Mesothelial cell of epicardium (in vitro differentiated cells): ENCODE results near the gene CHMP1B. TPM values are rescaled to one million over a fixed set of nuclear protein-coding genes. Genes with fewer than 3 reads are reported as not detected.
A peak's percentile ranks its signal among the peaks of the same experiment; 100 is the strongest.

Experiments used
- DNase-seq, 2 experiments: peaks; one replicate each; pipeline ENCODE4 v3.0.0; 2021; ENCODE audit warnings: low spot score in 2 of 2; ENCODE audit not compliant: unreplicated experiment in 2 of 2
- H3K27ac Mint-ChIP-seq: 2 replicates; pipeline ENCODE4 v1.8.0; 2021; ENCODE audit warnings: mixed read lengths
- H3K27me3 Mint-ChIP-seq: 2 replicates; pipeline ENCODE4 v1.8.0; 2021; ENCODE audit warnings: low read depth, mixed read lengths
- H3K36me3 Mint-ChIP-seq: 2 replicates; pipeline ENCODE4 v1.8.0; 2021; ENCODE audit warnings: mixed read lengths
- H3K4me1 Mint-ChIP-seq: 2 replicates; pipeline ENCODE4 v1.8.0; 2021; ENCODE audit warnings: mixed read lengths
- H3K4me3 Mint-ChIP-seq: 2 replicates; pipeline ENCODE4 v1.8.0; 2021; ENCODE audit warnings: mild to moderate bottlenecking, moderate library complexity, mixed read lengths
- H3K9me3 Mint-ChIP-seq: 2 replicates; pipeline ENCODE4 v1.8.0; 2021; ENCODE audit warnings: mixed read lengths
- total RNA-seq: library from RNA; stranded (reverse); gene quantifications from 3 replicates; pipeline ENCODE4 v1.2.1, GENCODE V29; 2021
- TF ChIP-seq, protein P1 (sequence below): fragments of 200-600 bp; sonication (generic); IDR thresholded peaks from one replicate; pipeline ENCODE4 v1.5.0; 2021; ENCODE audit warnings: antibody characterized with exemption; ENCODE audit not compliant: unreplicated experiment

The CHMP1B gene
- total RNA-seq, 1 donor from 2014 or later: 43.7 TPM

- DNase-seq: no peak
- no peak overlapping the region for H3K4me3 Mint-ChIP-seq
- H3K36me3 Mint-ChIP-seq: no peaks in the 10 kb centered on the region
- H3K27ac Mint-ChIP-seq: no peak overlapping the region
- no peaks in the 10 kb centered on the region for H3K9me3 Mint-ChIP-seq
- TF ChIP-seq, protein P1, sequence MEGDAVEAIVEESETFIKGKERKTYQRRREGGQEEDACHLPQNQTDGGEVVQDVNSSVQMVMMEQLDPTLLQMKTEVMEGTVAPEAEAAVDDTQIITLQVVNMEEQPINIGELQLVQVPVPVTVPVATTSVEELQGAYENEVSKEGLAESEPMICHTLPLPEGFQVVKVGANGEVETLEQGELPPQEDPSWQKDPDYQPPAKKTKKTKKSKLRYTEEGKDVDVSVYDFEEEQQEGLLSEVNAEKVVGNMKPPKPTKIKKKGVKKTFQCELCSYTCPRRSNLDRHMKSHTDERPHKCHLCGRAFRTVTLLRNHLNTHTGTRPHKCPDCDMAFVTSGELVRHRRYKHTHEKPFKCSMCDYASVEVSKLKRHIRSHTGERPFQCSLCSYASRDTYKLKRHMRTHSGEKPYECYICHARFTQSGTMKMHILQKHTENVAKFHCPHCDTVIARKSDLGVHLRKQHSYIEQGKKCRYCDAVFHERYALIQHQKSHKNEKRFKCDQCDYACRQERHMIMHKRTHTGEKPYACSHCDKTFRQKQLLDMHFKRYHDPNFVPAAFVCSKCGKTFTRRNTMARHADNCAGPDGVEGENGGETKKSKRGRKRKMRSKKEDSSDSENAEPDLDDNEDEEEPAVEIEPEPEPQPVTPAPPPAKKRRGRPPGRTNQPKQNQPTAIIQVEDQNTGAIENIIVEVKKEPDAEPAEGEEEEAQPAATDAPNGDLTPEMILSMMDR: no peak
- peaks cover 3% of the 10 kb centered on the region for H3K4me1 Mint-ChIP-seq
- no peaks in the 10 kb centered on the region for H3K27me3 Mint-ChIP-seq
These were observed 27.7 kb upstream of the CHMP1B start for GRCh38 chr18:11823545-11823944.

GRCh38 chr18:11826836-11827235 is 24.4 kb upstream of the CHMP1B start:
- Mint-ChIP-seq H3K9me3 (no peaks in the 10 kb centered on the region), H3K27me3 (no peaks in the 10 kb centered on the region), H3K4me1 (peaks cover 12% of the 10 kb centered on the region), H3K36me3 (no peaks in the 10 kb centered on the region), H3K27ac (no peak overlapping the region), H3K4me3 (no peak overlapping the region)
- TF ChIP-seq, protein P1: no peak
- no peak for DNase-seq

DNA sequence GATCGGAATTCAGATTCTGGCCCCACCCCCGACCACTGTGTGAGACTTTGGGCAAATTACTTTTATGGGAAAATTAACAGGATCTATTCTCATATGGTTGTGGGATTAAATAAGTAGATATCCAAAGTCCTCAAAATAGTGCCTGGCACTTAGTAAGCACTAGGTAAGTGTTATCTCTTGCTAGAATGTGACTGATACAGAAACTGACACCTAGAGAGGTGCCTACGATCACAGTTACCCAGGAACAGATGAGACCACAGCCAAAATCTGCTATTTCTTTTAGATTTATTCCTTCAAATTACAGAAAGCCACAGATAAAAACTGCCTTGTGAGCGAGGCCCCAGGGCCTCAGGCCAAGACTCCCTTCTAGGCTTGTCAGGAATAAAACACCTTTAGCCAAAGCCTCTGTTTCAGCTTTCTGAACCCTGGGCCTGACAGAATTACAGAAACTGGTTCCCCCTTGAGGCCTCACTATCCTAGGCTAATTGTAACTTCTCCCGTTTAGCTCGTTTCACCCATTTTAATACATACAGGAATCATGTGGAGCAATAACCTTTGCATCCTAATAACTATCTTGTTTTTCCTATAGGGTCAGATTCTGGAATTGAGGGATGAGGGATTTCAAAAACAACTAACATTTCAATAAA is 22.3 kb upstream of the CHMP1B start:
- H3K4me3 Mint-ChIP-seq: no peak overlapping the region
- H3K27ac Mint-ChIP-seq: peak overlapping the region; percentile 5
- H3K9me3 Mint-ChIP-seq: no peaks in the 10 kb centered on the region
- H3K36me3 Mint-ChIP-seq: no peaks in the 10 kb centered on the region
- H3K27me3 Mint-ChIP-seq: no peaks in the 10 kb centered on the region
- no peak for DNase-seq
- TF ChIP-seq, protein P1: no peak
- H3K4me1 Mint-ChIP-seq: peaks cover 9% of the 10 kb centered on the region

DNA sequence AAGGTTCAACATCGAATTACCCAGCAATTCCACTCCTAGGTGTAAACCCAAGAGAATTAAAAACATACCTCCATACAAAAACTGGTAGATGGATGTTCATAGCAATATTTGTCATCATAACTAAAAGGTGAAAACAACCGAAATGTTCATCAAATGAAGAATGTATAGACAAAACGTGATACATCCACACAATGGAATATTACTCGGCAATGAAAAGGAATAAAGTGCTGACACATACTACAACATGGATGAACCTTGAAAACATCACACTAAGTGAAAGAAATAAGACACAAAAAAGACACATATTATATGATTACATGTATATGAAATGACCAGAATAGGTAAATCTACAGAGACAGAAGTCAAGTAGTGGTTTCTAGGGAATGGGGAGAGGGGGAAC is 20.6 kb upstream of the CHMP1B start:
- H3K4me3 Mint-ChIP-seq: no peak overlapping the region
- TF ChIP-seq, protein P1: no peak
- H3K27me3 Mint-ChIP-seq: no peaks in the 10 kb centered on the region
- no peaks in the 10 kb centered on the region for H3K9me3 Mint-ChIP-seq
- DNase-seq: no peak
- H3K36me3 Mint-ChIP-seq: no peaks in the 10 kb centered on the region
- no peak overlapping the region for H3K27ac Mint-ChIP-seq
- peaks cover 9% of the 10 kb centered on the region for H3K4me1 Mint-ChIP-seq

DNA sequence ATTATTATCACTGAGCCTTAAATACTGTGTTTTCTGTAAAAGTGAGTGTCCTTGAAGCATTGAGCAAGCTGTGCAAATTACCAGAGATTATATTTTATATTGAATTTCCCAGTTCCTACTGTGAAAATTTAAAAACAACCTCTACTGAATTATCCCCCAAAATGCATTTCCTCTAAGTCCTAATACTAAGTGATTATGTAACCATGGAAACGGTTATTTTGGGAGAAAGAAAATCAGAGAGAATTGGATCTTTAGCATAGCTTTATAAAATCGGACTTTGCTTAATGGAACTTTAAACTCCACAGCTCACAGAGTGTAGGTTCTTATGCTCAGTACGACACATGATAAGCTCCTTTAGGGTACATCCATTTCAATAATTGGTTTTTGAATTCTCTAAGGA is 19.3 kb upstream of the CHMP1B start:
- no peak overlapping the region for H3K4me3 Mint-ChIP-seq
- no peak overlapping the region for H3K27ac Mint-ChIP-seq
- no peaks in the 10 kb centered on the region for H3K27me3 Mint-ChIP-seq
- no peaks in the 10 kb centered on the region for H3K36me3 Mint-ChIP-seq
- no peak for DNase-seq
- TF ChIP-seq, protein P1: no peak
- H3K4me1 Mint-ChIP-seq: peaks cover 9% of the 10 kb centered on the region
- H3K9me3 Mint-ChIP-seq: no peaks in the 10 kb centered on the region

GRCh38 chr18:11834772-11835171 is 16.4 kb upstream of the CHMP1B start:
- Mint-ChIP-seq H3K4me3 (no peak overlapping the region), H3K4me1 (no peaks in the 10 kb centered on the region), H3K27ac (no peak overlapping the region), H3K9me3 (no peaks in the 10 kb centered on the region), H3K36me3 (no peaks in the 10 kb centered on the region), H3K27me3 (no peaks in the 10 kb centered on the region)
- TF ChIP-seq, protein P1: no peak
- DNase-seq: no peak
